Amniotic stem cell (primary cell): ENCODE results near the gene PGLYRP3.
"Not testable (repeated sequence)": the region's sequence is repeated elsewhere in the genome, so short reads cannot be mapped to it uniquely, and the experiment has no call there.

ENCODE experiments used
- DNase-seq: peaks from one replicate; lab custom pipeline; 2025; lab: John Stamatoyannopoulos, UW

Gene PGLYRP3

DNA sequence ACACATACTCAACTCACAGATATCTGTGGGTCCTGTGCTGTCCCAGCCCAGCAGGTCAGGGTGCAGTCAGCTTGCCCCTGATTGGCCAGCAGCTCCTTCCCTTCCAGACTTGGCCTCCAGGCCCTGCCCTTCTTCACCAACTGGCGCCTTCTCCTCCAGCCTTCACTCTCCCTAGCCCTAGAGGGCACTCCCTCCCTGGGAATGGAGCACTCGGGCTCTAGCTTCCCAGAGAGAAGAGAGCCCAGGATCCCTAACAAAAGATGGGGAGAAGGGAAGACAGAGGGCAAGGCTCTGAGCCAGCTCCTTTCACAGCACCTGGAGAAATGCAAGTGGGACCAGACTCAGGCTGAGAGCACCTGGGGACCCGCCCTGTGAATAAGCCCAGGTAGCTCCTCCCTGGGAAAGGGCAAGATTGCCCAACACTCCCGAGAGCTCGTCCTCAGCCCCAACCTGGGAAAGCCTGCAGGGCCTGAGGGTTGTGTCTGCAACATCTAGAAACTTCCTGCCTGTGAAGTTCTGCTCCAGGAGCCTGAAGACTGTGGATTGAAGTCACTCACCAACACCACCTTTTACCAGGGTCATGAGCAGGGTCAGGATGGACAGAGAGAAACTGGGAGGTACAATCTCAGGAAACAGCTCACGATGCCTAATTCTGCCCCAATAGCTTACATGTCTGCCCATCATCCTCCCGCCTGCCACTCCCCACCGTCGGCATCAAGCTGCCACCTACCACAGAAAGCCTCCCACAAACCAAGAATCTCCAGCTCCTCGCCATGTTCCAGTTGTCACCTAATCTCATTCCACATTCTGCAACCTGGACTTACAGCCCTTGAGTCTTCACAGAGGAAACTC, 36.0 kb upstream of the PGLYRP3 start, which contains the start of gene PGLYRP4:
TSS of gene PGLYRP4 (minus strand) at position 331 of the 852 bp plus-strand sequence. CDS start 909 bp downstream, outside the sequence.
- no peak for DNase-seq

DNA sequence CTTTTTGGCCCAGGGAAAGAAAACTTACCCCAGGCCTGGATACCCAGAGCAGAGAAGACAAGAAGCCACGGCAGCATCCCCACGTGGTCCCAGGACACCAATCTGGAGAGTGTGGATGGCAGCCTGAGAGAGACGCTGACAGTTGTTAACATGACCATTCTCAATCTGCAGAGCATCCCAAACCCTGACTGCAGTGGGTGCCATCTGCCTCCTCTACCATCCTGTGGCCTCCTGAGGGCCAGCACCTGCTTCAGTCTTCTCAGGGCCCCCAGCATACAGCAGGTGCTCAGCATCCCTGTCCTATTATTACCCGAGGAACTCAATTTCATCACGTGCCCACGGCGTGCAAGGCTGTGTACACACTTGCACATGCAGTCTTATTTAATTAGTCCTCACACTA, 35.1 kb upstream of the PGLYRP3 start:
- DNase-seq: no peak

DNA sequence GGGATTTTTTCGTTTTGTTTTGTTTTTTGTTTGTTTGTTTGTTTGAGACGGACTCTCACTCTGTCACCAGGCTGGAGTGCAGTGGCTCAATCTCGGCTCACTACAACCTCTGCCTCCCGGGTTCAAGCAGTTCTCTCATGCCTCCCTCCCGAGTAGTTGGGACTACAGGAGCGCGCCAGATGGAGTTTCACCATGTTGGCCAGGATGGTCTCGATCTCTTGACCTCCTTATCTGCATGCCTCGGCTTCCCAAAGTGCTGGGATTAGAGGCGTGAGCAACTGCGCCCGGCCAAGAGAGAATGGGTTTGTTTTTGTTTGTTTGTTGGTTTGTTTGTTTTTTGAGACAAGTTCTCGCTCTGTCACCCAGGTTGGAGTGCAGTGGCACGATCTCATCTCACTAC, 34.3 kb upstream of the PGLYRP3 start:
- not testable (repeated sequence) for DNase-seq

DNA sequence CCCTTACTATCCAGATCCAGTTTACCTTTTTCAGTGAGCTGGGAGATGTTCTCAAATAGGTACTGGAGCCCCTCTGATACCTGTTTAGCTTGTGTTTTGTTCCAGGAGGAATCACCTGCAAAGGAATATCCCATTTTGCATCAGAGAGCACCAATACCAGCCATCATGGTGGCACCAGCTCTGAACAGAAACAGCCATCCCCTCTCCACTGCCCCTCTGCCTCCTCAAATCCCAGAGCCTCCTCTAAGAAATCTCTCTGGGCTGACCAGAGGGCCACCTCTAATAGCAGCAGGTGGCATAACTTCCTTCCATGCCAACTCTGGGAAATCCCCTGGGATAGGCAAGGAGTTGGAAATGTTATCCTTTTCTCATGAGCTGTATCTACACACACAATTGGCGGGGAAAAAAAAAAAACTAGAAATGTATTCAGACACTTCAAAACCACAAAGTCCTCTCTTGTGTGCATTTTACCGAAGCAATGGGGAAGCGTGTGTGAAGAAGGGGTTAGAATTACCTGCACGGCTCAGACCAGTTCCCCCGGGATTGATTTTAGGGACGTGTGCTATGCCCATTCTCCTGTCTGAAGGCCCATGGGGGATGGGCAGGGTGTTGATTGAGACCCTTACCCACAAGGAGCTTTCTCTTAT, 33.4 kb upstream of the PGLYRP3 start:
- no peak for DNase-seq

DNA sequence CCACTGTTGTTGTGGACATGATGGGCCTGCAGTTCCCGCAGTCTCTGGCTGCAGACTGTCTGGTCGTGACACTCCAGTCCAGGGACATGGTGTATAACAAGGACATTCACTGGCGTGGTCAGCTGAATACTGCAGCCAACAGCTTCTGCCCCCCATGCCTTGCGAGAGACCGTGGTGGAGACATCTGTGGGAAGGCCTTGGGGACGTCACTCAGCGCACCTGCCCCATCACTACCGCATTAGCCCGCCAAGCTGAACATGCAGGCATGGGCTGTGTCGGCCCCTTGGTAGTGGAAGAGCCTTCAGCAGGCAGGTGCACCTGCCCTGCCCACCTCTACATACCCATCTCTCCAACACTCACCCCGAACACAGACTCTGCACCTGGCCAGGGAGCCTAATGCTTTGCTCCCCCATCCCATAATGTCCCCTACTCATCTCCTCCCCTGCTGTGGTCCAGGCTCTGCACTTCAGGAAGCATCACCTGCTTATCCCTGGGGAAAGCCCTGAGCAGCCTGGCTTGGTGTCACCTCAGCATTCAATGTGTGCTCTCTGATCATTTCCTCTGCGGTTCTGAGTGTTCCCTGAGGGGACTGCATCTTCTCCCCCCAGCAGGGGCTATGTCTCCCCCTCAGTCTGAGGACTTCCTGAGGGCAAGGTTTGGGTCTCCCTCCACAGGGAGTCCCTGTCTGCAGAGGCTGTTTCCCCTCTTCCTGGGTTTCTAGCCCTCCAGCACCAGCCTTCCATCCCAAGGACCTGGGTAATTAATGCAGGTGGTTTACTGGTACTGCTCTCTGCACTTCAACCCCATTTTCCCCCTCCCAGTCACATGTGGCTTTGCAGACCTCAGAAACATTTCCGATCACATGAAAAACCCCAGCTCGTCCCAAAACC, 32.7 kb upstream of the PGLYRP3 start:
- DNase-seq: no peak

DNA sequence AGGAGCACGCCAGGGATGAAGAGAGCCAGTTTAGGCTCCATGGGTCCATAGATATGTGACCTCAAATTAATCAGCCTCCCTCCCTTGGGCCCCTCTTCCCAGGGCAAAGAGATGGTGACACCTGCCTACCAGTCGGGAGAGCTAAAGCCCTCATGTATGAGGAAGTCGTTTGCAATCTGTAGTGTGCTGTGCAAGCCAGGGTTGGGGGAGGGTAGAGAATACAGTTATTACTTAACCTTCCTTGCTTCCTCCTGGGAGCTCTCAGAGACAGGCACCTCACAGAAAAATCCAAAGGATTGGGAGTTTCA, 31.9 kb upstream of the PGLYRP3 start:
- no peak for DNase-seq

DNA sequence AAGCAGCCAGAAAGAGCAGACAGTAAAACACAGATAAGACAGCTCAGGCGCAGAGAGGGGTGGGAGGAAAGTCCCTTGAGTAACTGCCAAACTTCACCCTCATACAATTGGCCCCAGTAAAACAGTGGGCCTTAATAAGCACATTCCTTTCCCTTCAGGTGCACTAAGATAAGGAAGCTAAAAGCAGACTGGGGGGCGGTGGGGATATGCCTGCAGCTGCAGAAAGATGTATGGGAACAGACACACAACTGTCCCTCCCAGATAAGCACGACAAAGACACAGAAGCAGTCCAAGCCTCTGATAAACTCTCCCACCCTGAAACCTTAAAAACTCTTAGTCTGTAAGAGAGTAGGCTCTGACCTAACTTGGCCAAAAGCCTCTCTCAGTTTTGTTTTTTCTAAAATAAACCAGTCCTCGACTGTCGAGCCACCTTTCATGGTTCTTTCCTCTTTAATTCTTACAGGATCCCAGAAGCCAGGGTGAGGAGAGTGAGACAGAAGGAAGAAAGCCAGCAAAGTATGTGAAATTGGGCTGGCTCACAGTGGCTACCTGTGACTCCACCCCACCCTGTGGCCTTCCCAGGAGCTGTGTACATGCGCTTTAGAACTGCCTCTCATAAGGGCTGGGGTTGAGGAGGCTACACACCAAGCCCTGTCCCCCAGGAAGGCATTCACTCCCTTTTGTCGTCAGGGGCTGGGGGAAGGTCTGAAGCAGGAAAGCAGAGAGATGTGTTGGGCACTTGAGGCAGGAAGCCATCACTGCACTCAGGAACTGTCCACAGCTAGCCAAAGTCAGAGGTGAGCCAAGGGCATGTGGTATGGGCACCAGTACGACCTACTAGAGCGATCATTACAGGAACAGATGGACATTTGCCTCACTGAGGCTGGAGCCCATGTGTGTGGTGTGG, 31.3 kb upstream of the PGLYRP3 start:
- DNase-seq: no peak

DNA sequence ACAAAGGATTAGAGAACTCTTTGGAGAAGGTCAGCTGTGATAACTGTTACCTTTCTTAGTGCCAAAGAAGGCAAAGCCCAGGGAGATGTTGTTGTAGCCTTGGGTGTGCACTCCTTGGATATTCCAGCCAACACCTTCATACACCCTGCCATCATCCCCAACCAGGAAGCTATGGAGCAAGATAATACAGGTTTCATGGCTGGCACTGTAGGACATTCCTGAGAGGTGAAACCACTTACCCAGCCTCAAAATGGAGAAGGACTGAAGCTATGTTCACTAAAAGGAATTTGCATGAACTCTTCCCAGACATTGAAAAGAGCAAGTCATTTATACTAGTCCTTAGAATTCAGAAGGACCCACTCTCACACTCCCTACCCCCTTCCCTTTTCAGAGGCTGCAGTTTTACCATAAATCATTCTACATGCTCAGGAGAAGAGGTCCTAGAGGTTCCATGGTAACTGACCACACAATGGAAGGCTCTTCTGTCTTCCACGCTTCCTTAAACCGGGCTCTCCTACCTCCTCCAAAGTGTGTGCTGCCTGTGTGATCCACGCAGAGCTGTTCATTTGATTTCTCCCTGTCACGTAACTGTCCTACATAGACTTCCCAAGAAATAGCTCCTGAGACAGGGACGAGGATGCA, 30.4 kb upstream of the PGLYRP3 start:
- no peak for DNase-seq

DNA sequence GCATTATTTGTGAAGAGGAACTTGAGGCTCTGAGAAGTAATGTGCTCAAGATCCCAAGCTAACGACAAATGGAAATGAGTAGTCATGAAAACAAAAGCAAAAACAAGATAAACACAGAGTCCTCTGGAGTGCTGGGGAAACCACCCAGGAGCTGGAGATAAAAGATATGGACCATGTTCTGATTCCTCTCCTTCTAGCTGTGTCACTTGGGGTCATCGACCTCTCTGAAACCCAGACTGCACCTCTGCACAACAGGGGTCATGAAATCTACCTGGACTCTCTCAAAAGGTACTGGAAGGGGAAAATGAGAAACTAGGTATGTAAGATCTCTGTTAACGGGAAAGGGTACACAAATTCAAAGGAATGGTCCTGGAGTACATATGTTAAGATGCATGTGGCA, 29.4 kb upstream of the PGLYRP3 start:
- DNase-seq: no peak

DNA sequence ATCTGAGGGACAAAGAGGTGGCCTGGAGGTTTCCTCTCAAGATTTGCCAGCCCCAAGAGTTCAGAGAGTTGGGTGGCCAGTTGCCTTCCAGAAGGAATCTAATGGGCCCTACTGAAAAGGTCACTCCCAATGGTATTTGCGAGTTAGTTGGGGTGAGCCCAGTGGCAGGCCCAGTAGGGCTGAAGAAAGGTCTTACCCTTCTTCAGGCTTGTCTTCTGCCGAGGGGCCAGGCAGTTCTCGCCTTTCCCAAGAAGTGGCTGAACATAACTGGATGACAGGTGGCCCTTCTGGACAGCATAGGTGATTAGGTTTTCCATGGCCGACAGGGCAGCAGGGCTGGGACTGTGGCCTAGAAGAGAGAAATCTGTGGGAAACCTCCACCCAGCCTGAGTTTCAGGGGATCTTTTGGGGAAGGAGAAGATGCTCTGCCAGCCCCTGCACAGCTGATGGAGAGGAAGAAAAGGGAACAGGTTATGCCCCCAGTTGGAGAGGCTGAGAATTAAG, 28.7 kb upstream of the PGLYRP3 start:
- DNase-seq: no peak

DNA sequence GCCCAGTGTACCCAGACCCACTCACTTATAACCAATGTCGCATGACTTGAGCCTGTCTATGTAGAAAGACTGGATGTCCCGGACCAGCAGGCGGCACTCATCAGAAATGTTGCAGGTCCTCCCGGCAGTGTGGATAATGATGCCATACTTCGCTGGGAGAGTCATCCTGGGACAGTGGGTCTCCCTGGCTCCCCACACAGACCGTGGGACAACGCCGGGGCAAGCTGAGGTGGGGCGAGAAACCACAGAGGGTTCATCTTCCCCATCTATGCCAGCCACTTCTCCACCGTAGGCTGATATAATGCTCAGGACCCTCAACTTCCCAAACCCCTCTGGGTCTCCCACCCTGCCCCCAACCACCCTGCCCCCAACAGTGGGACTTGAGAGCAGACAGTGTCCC, 27.6 kb upstream of the PGLYRP3 start:
- no peak for DNase-seq

DNA sequence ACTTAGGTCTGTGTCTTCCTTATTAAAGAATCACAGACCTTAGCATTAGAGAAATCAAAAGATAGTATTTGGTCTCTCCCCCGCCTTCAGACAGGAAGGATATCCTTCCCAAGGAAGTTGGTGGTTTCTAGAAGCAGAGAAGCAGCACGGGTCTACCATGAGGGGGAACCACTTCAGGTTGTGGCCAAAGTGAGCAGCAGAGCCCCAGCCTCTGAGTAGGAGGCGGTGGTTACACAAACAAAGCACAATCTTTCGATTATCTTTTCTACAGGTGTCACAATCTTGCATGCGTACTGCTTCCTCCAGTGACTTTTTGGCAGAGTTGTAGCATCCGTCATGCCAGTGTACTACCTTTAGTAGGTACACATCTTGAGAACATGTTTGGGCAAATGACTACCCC, 27.1 kb upstream of the PGLYRP3 start:
- DNase-seq: no peak

DNA sequence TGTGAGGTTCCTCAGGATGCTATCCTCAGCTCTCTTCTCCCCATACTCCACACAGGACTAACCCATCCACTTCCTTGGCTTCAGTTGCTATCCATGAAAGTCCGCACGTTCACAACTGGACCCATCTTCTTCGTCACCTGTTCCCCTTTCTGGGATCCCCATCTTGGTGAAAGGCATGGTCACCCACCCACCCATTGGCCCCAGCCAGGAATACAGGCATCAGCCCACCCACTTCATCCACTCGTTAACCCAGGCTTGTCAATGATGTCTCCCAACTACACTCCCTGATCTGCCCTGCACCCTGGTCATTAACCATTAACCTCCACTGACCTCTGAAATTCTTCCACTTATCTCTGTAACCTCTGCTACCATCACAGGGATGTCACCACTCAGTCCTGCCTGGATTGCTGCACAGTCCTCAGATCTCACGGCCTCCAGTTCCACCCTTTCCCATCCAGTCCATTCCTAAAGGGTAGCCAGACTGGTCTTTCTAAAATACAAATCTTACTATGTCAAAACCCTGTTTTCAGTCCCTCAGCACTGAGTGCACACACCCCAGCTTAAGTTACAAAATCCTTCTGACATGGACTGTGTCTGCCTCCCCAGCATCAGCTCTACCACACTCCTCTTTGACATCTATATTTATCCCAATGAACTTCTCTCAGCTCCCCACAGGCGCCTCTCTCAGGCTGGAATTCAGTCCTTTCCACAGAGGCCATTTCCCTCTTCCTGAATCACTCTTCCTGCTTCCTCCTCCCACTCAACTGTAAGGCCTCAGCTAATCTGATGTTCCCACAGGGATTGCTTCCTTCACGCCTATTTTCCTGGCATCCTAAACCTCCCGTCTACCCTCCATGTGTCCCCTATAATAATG, 25.5 kb upstream of the PGLYRP3 start:
- no peak for DNase-seq

DNA sequence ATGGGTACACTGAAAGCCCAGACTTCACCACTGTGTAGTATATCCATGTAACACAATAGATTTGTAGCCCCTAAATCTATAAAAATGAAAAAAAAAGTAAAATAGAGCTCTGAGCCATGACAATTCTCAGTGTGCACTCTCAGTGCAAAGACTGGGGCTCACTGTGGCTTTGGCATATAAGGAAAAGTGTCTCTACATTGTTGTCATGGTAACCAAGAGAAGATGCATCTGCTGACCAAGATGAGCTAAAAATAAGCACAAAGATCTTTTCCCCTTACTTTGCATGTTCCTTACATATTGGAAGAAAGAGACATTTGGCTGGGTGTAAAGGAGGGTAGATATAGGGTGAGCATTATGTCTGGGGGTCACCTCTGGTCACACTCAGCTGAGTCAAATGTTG, 23.9 kb upstream of the PGLYRP3 start:
- DNase-seq: no peak

DNA sequence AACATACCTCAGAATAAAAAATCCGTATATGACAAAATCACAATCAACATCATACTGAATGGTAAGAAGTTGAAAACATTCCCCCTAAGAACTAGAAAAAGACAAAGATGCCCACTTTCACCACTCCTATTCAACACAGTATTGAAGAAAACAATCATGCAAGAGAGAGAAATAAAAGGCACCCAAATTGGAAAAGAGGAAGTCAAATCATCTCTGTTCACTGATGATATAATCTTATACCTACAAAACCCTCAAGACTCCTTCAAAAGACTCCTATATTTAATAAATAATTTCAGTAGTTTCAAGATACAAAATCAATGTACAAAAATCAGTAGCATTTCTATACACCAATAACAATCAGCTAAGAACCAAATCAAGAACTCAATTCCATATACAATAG, 21.1 kb upstream of the PGLYRP3 start:
- no peak for DNase-seq

DNA sequence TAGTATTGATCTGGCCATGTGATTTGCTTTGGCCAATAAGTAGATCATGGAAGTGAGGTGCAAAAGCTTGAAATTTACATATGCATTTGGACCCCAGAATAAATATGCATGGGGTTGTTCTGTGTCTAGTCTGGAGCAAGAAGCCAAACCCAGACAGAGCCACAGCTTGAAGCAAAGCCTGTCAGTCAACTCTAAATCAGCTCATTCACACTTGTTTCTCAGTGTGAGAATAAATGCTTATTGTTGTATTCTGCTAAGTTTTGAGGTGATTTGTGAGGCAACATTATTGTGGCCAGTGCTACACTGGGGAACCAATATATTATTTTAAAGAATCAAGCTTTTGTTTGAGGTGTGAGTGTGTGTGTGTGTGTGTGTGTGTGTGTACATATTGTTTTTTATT, 12.2 kb upstream of the PGLYRP3 start:
- DNase-seq: no peak

DNA sequence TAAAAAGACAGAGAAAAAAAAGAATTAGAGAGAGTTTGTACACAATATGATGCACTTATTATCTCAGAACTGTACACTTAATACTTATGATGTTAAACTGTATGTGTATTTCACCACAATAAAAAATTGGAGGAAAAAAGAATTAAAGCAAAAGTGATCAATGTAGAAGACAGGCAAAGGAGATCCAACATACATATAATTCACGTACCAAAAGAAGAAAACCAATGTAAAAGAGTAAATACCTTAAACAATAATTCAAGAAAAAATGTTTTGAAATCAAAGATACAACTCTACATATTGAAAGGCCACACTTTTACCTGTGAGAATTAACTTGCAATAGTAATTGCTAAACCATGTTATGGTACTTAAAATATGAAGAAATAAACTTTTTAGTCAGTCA, 9.8 kb upstream of the PGLYRP3 start:
- no peak for DNase-seq

DNA sequence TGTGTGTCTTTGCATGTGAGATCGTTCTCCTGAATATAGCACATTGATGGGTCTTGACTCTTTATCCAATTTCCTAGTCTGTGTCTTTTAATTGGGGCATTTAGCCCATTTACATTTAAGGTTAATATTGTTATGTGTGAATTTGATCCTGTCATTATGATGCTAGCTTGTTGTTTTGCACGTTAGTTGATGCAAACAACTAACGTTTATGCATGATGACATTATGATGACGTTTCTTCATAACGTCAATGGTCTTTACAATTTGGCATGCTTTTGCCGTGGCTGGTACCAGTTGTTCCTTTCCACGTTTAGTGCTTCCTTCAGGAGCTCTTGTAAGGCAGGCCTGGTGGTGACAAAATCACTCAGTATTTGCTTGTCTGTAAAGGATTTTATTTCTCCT, 5.4 kb upstream of the PGLYRP3 start:
- not testable (repeated sequence) for DNase-seq

DNA sequence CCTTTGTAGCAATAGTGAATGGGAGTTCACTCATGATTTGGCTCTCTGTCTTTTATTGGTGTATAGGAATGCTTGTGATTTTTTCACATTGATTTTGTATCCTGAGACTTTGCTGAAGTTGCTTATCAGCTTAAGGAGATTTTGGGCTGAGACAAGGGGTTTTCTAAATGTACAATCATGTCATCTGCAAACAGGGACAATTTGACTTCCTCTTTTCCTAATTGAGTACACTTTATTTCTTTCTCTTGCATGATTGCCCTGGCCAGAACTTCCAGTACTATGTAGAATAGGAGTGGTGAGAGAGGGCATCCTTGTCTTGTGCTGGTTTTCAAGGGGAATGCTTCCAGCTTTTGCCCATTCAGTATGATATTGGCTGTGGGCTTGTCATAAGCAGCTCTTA, 3.3 kb upstream of the PGLYRP3 start:
- not testable (repeated sequence) for DNase-seq

DNA sequence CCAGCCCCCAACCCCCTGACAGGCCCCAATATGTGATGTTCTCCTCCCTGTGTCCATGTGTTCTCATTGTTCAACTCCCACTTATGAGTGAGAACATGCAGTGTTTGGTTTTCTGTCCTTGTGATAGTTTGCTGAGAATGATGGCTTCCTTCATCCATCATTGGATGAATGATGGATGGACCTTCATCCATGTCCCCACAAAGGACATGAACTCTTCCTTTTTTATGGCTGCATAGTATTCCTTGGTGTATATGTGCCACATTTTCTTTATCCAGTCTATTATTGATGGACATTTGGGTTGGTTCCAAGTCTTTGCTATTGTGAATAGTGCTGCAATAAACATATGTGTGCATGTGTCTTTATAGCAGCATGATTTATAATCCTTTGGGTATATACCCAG, 1.6 kb upstream of the PGLYRP3 start:
- not testable (repeated sequence) for DNase-seq
